Erythroblast (primary cell): ENCODE results near the gene MYO3A.

Experiments used
- GATA1 ChIP-seq: IDR thresholded peaks from 2 replicates; pipeline ENCODE4 v1.6.1; 2011; ENCODE audit warnings: low read depth, mild to moderate bottlenecking, control low read depth, low read length, moderate library complexity
- POLR2A ChIP-seq: IDR thresholded peaks from 2 replicates; pipeline ENCODE4 v1.6.1; 2011; ENCODE audit warnings: mild to moderate bottlenecking, low read length

GRCh38 chr10:26211781-26212444, 277.9 kb downstream of the MYO3A start:
- TF ChIP-seq POLR2A, result no peak
- TF ChIP-seq GATA1, result no peak
